BE2C (cell line): Measurements from ENCODE around the gene F2.
"Not testable (repeated sequence)": the region's sequence is repeated elsewhere in the genome, so short reads cannot be mapped to it uniquely, and the experiment has no call there.

Experiments
- DNase-seq: peaks from one replicate; pipeline ENCODE4 v3.0.0-alpha.2; 2020
- H3K27me3 ChIP-seq: fragments of 250-450 bp; sonication (Bioruptor Pico); 2 replicates; pipeline ENCODE4 v1.5.1; 2020; ENCODE audit warnings: mild to moderate bottlenecking
- H3K36me3 ChIP-seq: fragments of 250-450 bp; sonication (Bioruptor Pico); 2 replicates; pipeline ENCODE4 v1.5.1; 2020; ENCODE audit warnings: mild to moderate bottlenecking
- H3K4me1 ChIP-seq: fragments of 250-450 bp; sonication (Bioruptor Pico); 2 replicates; pipeline ENCODE4 v1.5.1; 2020
- H3K4me3 ChIP-seq: 2 replicates; pipeline ENCODE4 v1.5.1; 2011; ENCODE audit warnings: low read depth, low read length
- H3K9me3 ChIP-seq: fragments of 250-450 bp; sonication (Bioruptor Pico); 2 replicates; pipeline ENCODE4 v1.5.1; 2020
- CTCF ChIP-seq: IDR thresholded peaks from 2 replicates; pipeline ENCODE4 v1.5.1; 2012; ENCODE audit warnings: mild to moderate bottlenecking, low read depth, low read length

The F2 gene

GRCh38 chr11:46705070-46705688 lies 13.8 kb upstream of the F2 start:
- peaks cover 8% of the 10 kb centered on the region for H3K36me3 ChIP-seq
- no peaks in the 10 kb centered on the region for H3K9me3 ChIP-seq
- H3K4me1 ChIP-seq: no peaks in the 10 kb centered on the region
- no peak for DNase-seq
- TF ChIP-seq CTCF: no peak
- no peaks in the 10 kb centered on the region for H3K27me3 ChIP-seq
- no peak overlapping the region for H3K4me3 ChIP-seq

GRCh38 chr11:46706886-46707285 lies 12.1 kb upstream of the F2 start:
- peaks cover 8% of the 10 kb centered on the region for H3K36me3 ChIP-seq
- H3K27me3 ChIP-seq: no peaks in the 10 kb centered on the region
- TF ChIP-seq CTCF: no peak
- H3K9me3 ChIP-seq: no peaks in the 10 kb centered on the region
- H3K4me3 ChIP-seq: no peak overlapping the region
- no peaks in the 10 kb centered on the region for H3K4me1 ChIP-seq
- no peak for DNase-seq

GRCh38 chr11:46709351-46709750 lies 9.7 kb upstream of the F2 start:
- not testable (repeated sequence) for H3K4me3 ChIP-seq, H3K27me3 ChIP-seq, H3K36me3 ChIP-seq, DNase-seq, H3K9me3 ChIP-seq, H3K4me1 ChIP-seq

GRCh38 chr11:46710821-46711269 lies 8.2 kb upstream of the F2 start:
- TF ChIP-seq CTCF: no peak
- Histone ChIP-seq H3K4me3 (no peak overlapping the region), H3K27me3 (no peaks in the 10 kb centered on the region), H3K36me3 (no peaks in the 10 kb centered on the region), H3K9me3 (no peaks in the 10 kb centered on the region), H3K4me1 (no peaks in the 10 kb centered on the region)
- DNase-seq: no peak

GRCh38 chr11:46711303-46711702 lies 7.7 kb upstream of the F2 start:
- no peak for TF ChIP-seq CTCF
- Histone ChIP-seq H3K4me3 (no peak overlapping the region), H3K4me1 (no peaks in the 10 kb centered on the region), H3K27me3 (no peaks in the 10 kb centered on the region), H3K9me3 (no peaks in the 10 kb centered on the region), H3K36me3 (no peaks in the 10 kb centered on the region)
- DNase-seq: no peak

- no peaks in the 10 kb centered on the region for H3K9me3 ChIP-seq
- DNase-seq: no peak
- no peaks in the 10 kb centered on the region for H3K4me1 ChIP-seq
- no peak for TF ChIP-seq CTCF
- H3K4me3 ChIP-seq: no peak overlapping the region
- no peaks in the 10 kb centered on the region for H3K27me3 ChIP-seq
- H3K36me3 ChIP-seq: no peaks in the 10 kb centered on the region
These were observed 6.0 kb upstream of the F2 start for GRCh38 chr11:46712874-46713576.

GRCh38 chr11:46717825-46718154 lies 1.2 kb upstream of the F2 start:
- not testable (repeated sequence) for H3K4me3 ChIP-seq, H3K27me3 ChIP-seq, H3K9me3 ChIP-seq, DNase-seq, H3K4me1 ChIP-seq, H3K36me3 ChIP-seq
